ENCODE data around the gene AK1. TPM values are rescaled to one million over a fixed set of nuclear protein-coding genes. Genes with fewer than 3 reads are reported as not detected.

AK1 gene
- total RNA-seq, 1 experiment from 2014 or later = 18.5 TPM

DNA sequence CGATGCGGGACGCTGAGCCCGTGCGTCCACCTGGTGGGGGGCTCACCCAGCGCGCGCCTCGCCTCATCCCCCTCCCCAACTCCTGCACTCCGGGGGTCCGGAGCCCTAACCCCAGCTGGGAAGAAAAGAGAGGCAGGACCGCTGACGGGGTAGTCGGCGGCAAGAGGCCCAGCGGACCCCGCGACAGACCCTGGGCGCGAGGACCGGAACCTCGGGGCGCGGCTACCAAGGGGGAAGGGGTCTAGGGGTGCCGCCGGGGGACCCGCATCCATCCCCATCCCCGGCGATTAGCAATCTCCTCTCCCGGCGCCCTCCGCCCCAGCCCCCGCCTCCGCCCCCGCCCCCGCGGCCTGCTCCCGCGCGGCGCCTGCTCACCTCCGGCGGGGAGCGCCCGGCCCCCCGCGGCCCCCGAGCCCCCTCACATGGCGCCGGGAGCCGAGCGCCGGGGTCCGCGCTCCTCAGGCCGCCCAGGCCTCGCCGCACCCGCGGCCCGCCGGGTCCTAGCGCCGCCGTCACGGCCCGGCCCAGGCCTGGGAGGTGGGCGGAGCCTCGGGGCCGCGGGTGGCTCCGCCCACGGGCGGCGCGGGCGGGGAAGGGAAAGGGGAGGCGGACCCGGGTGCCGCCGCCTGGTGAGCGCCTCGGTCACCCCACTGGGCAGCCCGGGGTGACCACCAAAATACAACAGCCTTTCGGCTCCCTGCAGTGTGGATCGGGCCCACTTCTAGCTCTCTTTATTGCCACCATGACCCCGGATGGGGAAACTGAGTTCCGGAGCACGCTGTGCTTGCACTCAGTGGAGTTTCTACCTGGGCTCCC, 21.9 kb upstream of the AK1 start, which contains the start of gene ST6GALNAC6:
Gene ST6GALNAC6 (minus strand): TSS at position 476 of the 816 bp plus-strand sequence. CDS start 1,622 bp downstream, outside the sequence.
- peak; percentile 97 for DNase-seq
- H3K4me3 ChIP-seq (ENCODE audit: insufficient read depth, low read depth, low read length) = peak within 1 kb of the TSS; percentile 77
- H3K27me3 ChIP-seq (ENCODE audit: control insufficient read depth, insufficient read depth, low read length) = peaks cover 2% of the 10 kb centered on the region
- peaks cover 12% of the 10 kb centered on the region for H3K36me3 ChIP-seq (replicated peaks; ENCODE audit: control insufficient read depth, insufficient read depth, low read length)

DNA sequence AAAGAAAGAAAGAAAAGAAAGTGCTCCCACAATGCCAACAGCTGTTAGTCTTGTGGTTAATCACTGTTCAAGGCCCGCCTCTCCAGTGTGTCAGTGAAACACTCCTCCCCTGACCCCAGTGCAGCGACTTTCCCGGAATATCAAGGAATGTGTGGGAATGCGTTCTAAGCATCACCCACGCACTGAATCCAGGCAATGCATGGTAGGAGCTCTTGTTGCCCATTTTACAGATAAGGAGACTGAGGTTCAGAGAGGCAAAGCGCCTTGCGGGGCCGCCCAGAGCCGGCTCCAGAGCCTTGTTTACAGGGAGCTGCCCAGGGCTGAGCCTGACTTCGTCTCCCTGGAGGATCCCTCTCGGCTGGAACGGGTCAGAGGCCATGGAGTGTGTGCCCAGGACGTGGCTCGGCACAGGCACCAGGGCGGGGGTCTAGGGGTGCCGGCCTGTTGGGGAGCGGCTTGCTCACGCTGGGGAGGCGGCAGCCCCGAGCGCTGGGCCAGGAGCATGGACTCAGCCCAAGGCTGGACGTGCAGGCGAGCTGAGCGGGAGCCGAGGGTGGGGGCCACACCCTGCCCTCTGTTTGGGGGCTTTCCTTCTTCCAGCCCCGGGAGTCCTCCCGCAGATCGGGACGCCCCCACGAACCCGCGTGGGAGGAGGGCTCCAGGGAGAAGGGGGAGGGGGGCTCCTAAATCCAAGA, 21.1 kb upstream of the AK1 start:
- peak overlapping the region; percentile 77 for H3K4me3 ChIP-seq (ENCODE audit: insufficient read depth, low read depth, low read length)
- H3K27me3 ChIP-seq (ENCODE audit: control insufficient read depth, insufficient read depth, low read length) = peaks cover 2% of the 10 kb centered on the region
- peaks cover 17% of the 10 kb centered on the region for H3K36me3 ChIP-seq (replicated peaks; ENCODE audit: control insufficient read depth, insufficient read depth, low read length)
- DNase-seq = peak; percentile 83

DNA sequence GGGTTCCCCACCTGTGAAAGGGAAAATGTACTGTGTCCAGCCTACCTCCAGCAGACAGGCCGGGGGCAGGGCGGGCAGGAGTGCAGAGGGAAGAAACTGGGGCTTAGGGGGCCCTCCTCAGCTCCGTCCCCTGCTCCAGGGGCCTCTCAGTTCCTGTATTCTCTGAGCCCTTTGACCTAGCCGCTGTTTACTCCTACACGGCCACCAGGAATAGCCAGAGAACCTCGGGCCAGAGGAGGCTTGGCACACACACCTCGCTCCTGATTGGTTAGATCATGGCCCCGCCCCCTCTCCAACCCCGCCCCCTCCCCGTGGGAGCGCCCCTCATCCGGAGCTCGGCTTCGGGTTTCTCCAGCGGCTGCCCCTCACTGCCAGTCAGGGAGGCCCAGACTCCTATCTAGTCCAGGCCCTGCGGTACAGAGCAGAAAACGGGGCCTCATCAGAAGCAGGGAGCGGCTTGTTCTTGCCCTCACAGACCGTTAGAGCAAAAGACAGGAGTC, 19.8 kb upstream of the AK1 start:
- H3K27me3 ChIP-seq (ENCODE audit: control insufficient read depth, insufficient read depth, low read length) = peaks cover 2% of the 10 kb centered on the region
- peak; percentile 99 for DNase-seq
- H3K36me3 ChIP-seq (replicated peaks; ENCODE audit: control insufficient read depth, insufficient read depth, low read length) = peaks cover 25% of the 10 kb centered on the region
- no peak overlapping the region; the same call in 1 of the 2 replicates for H3K4me3 ChIP-seq (ENCODE audit: insufficient read depth, low read depth, low read length)

DNA sequence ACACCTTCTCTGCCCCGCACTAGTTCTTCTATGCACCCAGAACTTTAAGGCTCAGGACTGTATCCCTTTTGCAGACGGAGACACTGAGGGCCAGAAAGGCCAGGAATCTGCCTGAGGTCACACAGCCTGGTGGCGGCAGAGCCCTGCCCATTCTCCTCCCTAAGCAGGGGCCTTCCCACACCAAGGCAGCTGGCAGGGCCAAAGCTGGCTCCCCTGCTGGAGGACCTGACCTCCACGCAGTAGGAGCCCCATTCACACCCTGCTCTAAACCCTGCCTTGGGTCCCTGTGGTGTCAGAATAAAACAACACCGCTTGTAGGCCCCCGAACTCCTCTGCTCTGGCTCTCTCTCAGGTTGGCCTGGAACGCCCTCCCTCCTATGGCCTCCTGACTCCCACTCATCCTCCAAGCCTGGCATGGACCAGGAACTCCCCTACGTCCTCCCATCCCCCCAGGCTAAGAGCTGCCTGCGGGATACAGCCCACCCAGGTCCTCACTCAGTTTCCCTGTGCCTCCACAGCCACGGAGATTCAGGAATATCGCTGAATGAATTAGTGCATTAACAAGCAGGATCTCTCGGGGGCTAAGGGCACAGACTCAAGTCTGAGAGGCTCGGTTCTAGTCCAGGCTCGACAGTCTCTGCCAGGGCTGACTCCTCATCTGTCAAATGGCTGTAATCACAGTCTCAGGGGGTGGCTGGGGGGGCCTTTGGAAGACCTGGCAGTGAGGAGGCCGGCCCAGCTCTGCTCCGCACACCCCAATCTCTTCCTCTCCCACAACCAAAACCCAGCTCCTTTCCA, 19.1 kb upstream of the AK1 start:
- H3K4me3 ChIP-seq (ENCODE audit: insufficient read depth, low read depth, low read length) = no peak overlapping the region; the same call in 1 of the 2 replicates

DNA sequence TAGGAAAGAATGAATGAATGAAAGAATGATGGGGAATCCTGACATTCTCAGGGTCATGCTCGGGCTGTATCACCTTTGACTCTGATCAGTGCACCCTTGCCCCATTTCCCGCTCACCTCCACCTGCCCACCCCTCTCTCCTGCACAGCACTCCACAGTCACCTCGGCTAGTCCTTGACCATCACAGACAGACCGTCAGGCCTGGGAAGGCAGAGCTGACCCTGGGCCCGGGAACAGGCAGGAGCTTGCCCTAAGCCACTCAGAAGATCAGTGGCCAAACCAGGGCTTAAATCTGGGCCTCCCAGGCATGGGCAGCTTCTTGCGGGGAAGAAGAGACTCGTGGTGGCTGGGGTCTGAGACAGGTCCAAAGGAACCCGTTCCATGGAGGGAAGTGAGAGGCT, 18.3 kb upstream of the AK1 start:
- Histone ChIP-seq H3K27me3 (ENCODE audit: control insufficient read depth, insufficient read depth, low read length) (peaks cover 2% of the 10 kb centered on the region), H3K36me3 (replicated peaks; ENCODE audit: control insufficient read depth, insufficient read depth, low read length) (peaks cover 25% of the 10 kb centered on the region), H3K4me3 (ENCODE audit: insufficient read depth, low read depth, low read length) (no peak overlapping the region)
- DNase-seq = no peak

More for the DNA sequence above, 19.1 kb upstream of the AK1 start:
- Histone ChIP-seq H3K36me3 (replicated peaks; ENCODE audit: control insufficient read depth, insufficient read depth, low read length) (peaks cover 25% of the 10 kb centered on the region), H3K27me3 (ENCODE audit: control insufficient read depth, insufficient read depth, low read length) (peaks cover 2% of the 10 kb centered on the region)
- DNase-seq = no peak

DNA sequence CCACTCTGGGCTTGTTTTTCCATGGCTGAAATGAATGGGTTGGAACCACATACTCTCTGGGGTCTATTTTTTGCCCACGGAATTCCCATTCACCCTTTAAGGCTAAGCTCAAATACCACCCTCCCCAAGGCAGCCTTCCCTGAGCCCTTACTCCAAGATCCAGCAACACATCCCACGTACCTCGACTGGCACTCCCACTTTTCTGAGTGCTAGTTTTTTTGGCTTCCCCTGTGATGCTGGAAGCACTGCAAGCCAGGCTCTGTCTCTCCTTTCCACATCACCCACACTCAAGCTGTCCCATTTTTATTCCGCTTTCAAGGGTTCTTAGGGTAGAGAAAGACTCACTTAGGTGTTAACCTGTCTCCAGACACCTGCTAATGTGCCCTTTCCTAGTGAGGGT, 15.9 kb upstream of the AK1 start:
- Histone ChIP-seq H3K36me3 (replicated peaks; ENCODE audit: control insufficient read depth, insufficient read depth, low read length) (peaks cover 32% of the 10 kb centered on the region), H3K27me3 (ENCODE audit: control insufficient read depth, insufficient read depth, low read length) (no peaks in the 10 kb centered on the region), H3K4me3 (ENCODE audit: insufficient read depth, low read depth, low read length) (no peak overlapping the region)
- DNase-seq = no peak

DNA sequence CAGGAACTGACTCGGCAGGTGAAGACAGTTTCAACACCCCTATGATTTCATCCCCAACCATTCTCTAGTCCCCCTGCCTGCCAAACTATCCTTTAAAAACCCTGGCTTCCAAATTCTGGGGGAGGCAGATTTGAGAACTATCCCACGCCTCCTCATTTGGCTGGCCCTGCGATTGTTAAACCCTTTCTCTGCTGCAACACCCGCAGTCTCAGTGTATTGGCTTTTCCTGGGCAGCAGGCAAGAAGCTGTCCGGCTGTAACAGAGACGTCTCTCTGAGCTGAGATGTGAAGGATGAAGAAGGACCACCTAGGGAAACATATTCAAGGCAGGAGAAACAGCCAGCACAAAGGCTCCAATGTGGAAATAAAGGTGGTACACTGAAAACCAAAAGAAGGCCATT, 15.4 kb upstream of the AK1 start:
- no peak for DNase-seq
- no peaks in the 10 kb centered on the region for H3K27me3 ChIP-seq (ENCODE audit: control insufficient read depth, insufficient read depth, low read length)
- H3K36me3 ChIP-seq (replicated peaks; ENCODE audit: control insufficient read depth, insufficient read depth, low read length) = peaks cover 33% of the 10 kb centered on the region

DNA sequence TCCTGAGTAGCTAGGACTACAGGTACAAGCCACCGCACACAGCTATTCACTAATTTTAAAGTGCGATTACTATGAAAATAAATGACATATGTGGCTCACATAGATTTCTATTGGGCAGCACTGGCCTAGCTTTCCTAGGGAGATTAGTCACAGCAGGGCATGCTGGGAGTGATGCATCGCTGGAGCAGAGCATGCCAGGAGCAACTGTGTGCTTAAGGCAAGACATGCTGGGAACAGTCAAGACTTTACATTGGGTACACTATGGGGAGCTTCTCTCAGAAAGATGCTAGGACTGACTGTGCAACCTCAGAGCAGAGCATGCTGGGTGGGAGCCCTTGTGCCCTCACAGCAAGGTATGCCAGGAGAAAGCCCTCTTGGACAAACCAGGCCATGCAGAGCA, 12.6 kb upstream of the AK1 start:
- no peak for DNase-seq
- H3K36me3 ChIP-seq (replicated peaks; ENCODE audit: control insufficient read depth, insufficient read depth, low read length) = peaks cover 36% of the 10 kb centered on the region
- H3K27me3 ChIP-seq (ENCODE audit: control insufficient read depth, insufficient read depth, low read length) = no peaks in the 10 kb centered on the region
- no peak overlapping the region for H3K4me3 ChIP-seq (ENCODE audit: insufficient read depth, low read depth, low read length)

More for the DNA sequence above, 15.4 kb upstream of the AK1 start:
- H3K4me3 ChIP-seq (ENCODE audit: insufficient read depth, low read depth, low read length) = no peak overlapping the region

DNA sequence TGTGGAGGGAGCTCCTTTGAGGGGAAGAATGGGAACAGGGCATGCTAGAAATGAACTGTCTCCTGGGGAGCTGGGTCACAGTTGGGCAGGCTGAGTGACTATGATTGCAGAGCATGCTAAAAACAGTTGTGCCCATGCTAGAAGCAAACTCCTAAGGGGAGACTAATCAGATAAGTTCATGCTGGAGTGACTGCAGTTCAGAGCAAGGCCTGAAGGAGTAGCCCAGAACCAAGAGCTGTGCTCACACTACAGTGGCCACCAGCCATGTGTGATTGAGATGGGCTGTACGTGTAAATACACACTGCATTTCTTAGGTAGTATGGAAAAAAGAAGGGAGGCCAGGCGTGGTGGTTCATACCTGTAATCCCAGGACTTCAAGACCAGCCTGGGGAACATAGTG, 10.3 kb upstream of the AK1 start:
- no peak for DNase-seq
- Histone ChIP-seq H3K27me3 (ENCODE audit: control insufficient read depth, insufficient read depth, low read length) (no peaks in the 10 kb centered on the region), H3K36me3 (replicated peaks; ENCODE audit: control insufficient read depth, insufficient read depth, low read length) (peaks cover 17% of the 10 kb centered on the region), H3K4me3 (ENCODE audit: insufficient read depth, low read depth, low read length) (no peak overlapping the region)

DNA sequence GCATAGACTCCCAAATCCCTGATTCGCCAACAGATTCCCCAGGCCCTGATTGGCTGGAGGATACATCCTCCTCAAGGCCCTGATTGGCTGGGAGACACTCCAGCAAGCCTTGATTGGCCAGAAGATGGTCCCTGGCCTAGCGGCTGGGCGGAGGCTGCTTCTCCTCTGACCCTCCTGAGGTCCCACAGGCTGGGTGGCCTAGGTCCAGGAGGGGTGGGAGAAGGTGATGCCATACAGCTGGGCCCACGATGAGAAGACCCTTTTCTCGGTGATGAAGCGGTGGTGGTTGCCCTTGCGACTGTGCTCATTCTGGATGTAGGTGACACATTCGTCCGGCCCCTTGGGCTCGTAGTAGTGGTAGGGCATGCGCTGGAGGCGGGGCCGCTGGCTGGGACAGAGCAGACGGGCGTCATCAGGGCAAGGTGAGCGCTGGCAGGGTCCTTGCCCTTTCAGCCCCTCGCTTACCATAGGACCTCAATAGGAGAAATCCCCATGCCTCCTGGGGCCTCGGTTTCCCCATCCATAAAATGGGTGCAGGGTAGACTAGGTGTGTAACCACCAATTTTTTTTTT, 9.0 kb upstream of the AK1 start:
- no peaks in the 10 kb centered on the region for H3K27me3 ChIP-seq (ENCODE audit: control insufficient read depth, insufficient read depth, low read length)
- peaks cover 17% of the 10 kb centered on the region for H3K36me3 ChIP-seq (replicated peaks; ENCODE audit: control insufficient read depth, insufficient read depth, low read length)
- DNase-seq = peak; percentile 82
- no peak overlapping the region for H3K4me3 ChIP-seq (ENCODE audit: insufficient read depth, low read depth, low read length)

DNA sequence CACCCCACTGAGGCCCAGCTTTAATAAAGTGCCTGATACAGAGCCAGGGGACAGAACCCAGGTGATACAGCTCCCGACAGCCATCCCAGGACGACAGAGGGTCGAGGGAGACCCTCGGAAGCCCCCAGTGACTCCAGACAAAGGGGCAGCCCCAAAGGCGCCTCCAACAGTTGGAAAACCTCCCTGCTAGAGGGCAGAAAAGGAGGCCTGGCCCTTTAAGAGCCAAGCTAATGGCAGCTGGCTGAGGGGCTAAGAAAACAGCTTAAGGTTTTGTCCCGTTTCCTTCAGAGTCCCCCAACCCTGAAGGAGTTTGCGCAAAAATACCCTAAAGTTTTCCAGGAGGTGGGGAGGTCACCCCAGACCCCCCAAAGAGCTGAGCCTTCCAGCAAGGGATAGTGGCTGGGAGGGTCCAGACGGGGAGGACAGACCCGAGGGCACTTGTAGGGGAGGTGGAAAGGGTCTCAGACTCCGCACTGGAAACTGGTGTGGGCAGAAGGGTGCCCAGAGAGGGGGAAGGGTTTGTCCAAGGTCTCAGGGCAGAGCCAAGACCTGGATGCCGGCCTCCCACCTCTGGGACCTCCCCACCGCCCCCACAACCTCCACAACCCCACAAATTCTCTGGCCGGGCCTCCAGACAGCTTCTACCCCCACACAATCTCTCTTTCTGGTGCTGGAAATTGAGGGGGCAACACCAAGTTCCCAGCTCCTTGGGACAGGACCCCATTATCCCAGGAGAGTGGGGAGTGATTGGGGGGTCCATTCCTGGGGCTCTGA, 8.2 kb upstream of the AK1 start:
- Histone ChIP-seq H3K4me3 (ENCODE audit: insufficient read depth, low read depth, low read length) (no peak overlapping the region), H3K36me3 (replicated peaks; ENCODE audit: control insufficient read depth, insufficient read depth, low read length) (peaks cover 17% of the 10 kb centered on the region), H3K27me3 (ENCODE audit: control insufficient read depth, insufficient read depth, low read length) (no peaks in the 10 kb centered on the region)
- DNase-seq = peak; percentile 46

DNA sequence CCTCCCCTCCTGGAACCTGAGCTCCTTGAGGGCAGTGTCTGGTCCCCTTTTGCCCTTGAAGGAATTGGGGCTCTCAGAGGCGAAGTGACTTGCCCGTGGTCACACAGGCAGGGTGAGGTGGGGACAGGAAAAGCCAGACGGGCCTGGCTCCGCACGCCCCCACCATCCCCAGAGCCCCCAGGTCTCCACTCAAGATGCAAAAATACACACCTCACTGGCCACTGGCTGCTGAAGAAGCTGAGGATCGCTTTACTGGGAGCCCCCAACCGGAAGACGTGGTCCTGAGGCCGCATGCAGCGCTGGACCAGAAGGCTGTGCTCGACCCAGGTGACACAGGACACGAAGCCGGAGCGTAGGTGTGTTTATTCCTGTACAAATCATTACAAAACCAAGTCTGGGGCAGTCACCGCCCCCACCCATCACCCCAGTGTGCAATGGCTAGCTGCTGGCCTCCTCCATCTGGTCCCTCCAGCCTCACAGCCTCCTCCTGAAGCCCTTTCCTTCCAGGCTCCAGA, 7.6 kb upstream of the AK1 start:
- DNase-seq = peak; percentile 38
- Histone ChIP-seq H3K36me3 (replicated peaks; ENCODE audit: control insufficient read depth, insufficient read depth, low read length) (peaks cover 12% of the 10 kb centered on the region), H3K27me3 (ENCODE audit: control insufficient read depth, insufficient read depth, low read length) (no peaks in the 10 kb centered on the region), H3K4me3 (ENCODE audit: insufficient read depth, low read depth, low read length) (no peak overlapping the region)

DNA sequence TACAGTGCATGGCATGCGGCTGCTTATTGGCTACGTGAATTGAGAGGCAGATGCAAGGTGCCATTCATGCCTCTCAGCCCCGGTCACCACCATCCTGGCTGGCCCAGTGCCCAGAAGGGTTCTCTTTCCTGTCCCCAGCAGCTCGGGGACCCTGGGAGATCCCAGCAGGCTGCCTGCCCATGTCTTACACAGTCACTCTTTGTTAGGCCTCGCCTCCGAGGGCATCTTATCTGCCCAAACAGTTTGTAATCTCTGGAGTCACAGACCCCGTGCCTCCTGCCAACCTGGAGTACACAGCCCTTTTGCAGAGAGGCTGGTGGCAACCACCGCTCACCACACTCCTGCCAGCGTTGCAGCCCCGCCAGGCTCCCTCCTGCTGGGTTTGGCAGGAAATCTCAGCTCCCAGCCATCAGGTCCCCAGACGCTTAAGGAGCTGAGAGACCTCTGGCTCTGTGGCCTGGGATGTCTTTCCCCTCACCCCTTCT, 7.0 kb upstream of the AK1 start:
- Histone ChIP-seq H3K4me3 (ENCODE audit: insufficient read depth, low read depth, low read length) (no peak overlapping the region), H3K27me3 (ENCODE audit: control insufficient read depth, insufficient read depth, low read length) (no peaks in the 10 kb centered on the region), H3K36me3 (replicated peaks; ENCODE audit: control insufficient read depth, insufficient read depth, low read length) (peaks cover 10% of the 10 kb centered on the region)
- peak; percentile 60 for DNase-seq

Data from H7 (cell line).